ENCODE results near the gene ZNF692. TPM values are rescaled to one million over a fixed set of nuclear protein-coding genes. Genes with fewer than 3 reads are reported as not detected.

Gene ZNF692
- total and polyA plus RNA-seq, 8 donors: 31.9 to 66.6 (median 57.3) TPM

DNA sequence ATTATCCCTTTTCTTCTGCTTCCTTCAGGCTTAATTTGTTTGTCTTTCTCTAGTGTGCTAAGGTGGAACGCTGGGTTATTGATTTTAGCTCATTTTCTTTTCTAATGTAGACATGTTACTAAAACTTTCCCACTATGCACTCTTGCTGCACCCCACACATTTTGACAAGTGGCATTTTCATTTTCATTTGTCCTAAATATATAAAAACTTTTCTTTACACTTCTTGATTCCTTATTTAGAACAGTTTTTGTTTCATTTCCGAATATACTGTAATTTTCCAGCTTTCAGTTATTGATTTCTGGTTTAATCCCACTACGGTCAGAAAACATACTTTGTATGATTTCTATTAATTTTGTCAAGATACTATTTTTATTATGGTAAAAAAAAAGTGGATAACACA lies 58.4 kb downstream of the ZNF692 start:
- no peaks in the 10 kb centered on the region for H3K27me3 ChIP-seq
- no peaks in the 10 kb centered on the region for H3K36me3 ChIP-seq
- ATAC-seq: no peak
- DNase-seq: no peak
- peaks cover 0 to 18% of the 10 kb centered on the region in 2 donors for H3K4me1 ChIP-seq
- no peak overlapping the region for H3K4me3 ChIP-seq
- no peaks in the 10 kb centered on the region for H3K9me3 ChIP-seq
- TF ChIP-seq, protein P1, sequence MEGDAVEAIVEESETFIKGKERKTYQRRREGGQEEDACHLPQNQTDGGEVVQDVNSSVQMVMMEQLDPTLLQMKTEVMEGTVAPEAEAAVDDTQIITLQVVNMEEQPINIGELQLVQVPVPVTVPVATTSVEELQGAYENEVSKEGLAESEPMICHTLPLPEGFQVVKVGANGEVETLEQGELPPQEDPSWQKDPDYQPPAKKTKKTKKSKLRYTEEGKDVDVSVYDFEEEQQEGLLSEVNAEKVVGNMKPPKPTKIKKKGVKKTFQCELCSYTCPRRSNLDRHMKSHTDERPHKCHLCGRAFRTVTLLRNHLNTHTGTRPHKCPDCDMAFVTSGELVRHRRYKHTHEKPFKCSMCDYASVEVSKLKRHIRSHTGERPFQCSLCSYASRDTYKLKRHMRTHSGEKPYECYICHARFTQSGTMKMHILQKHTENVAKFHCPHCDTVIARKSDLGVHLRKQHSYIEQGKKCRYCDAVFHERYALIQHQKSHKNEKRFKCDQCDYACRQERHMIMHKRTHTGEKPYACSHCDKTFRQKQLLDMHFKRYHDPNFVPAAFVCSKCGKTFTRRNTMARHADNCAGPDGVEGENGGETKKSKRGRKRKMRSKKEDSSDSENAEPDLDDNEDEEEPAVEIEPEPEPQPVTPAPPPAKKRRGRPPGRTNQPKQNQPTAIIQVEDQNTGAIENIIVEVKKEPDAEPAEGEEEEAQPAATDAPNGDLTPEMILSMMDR (IDR thresholded peaks at IDR 0.05): no peak
- H3K27ac ChIP-seq: no peak overlapping the region
- intact Hi-C loops (cut with DNase I): no loop called here

Small RNA genes lying within 50 kb of the gene (microRNA-seq; reads per million reads assigned to microRNA genes)
- 0.67 to 0.96 reads per million in 2 donors for gene MIR3124

Other genes with a start within 250 kb of the ZNF692 start
- not detected for gene OR2T11, start 224.0 kb downstream of the ZNF692 start, total RNA-seq
- gene OR2T11, start 224.0 kb downstream of the ZNF692 start, polyA plus RNA-seq (ENCODE audit: insufficient read length in 6 of 6): under 1 TPM in 1 of 6 donors, not detected in 5; 0.04 TPM
- gene OR2T35, start 213.8 kb downstream of the ZNF692 start, total RNA-seq: not detected
- not detected for gene OR2T35, start 213.8 kb downstream of the ZNF692 start, polyA plus RNA-seq (ENCODE audit: insufficient read length in 6 of 6)
- not detected for gene OR2T27, start 203.6 kb downstream of the ZNF692 start, total RNA-seq
- gene OR2T27, start 203.6 kb downstream of the ZNF692 start, polyA plus RNA-seq (ENCODE audit: insufficient read length in 6 of 6): not detected
- gene OR14I1, start 156.3 kb downstream of the ZNF692 start, total RNA-seq: not detected
- not detected for gene OR14I1, start 156.3 kb downstream of the ZNF692 start, polyA plus RNA-seq (ENCODE audit: insufficient read length in 6 of 6)
- not detected for gene LYPD8, start 103.3 kb downstream of the ZNF692 start, total RNA-seq
- not detected for gene LYPD8, start 103.3 kb downstream of the ZNF692 start, polyA plus RNA-seq (ENCODE audit: insufficient read length in 6 of 6)
- 10 to 100 TPM; 24.0 to 26.5 TPM for gene SH3BP5L, start 33.2 kb downstream of the ZNF692 start, total RNA-seq
- gene SH3BP5L, start 33.2 kb downstream of the ZNF692 start, polyA plus RNA-seq (ENCODE audit: insufficient read length in 6 of 6): 10 to 100 TPM; 23.0 to 25.8 (median 23.5) TPM
- 10 to 100 TPM; 31.2 to 35.5 TPM for gene ZNF672, start 20.9 kb downstream of the ZNF692 start, total RNA-seq
- gene ZNF672, start 20.9 kb downstream of the ZNF692 start, polyA plus RNA-seq (ENCODE audit: insufficient read length in 6 of 6): 10 to 100 TPM; 16.2 to 22.0 (median 18.7) TPM
- 10 to 100 TPM in 1 of 2 donors, 1 to 10 TPM in 1; 7.0 to 10.2 TPM for gene PGBD2, start 47.1 kb upstream of the ZNF692 start, total RNA-seq
- gene PGBD2, start 47.1 kb upstream of the ZNF692 start, polyA plus RNA-seq (ENCODE audit: insufficient read length in 6 of 6): 10 to 100 TPM; 11.0 to 12.7 (median 12.3) TPM

All from left lung (tissue), 10 donors.